K562 (cell line): ENCODE data around the gene COPS9. TPM values are rescaled to one million over a fixed set of nuclear protein-coding genes. Genes with fewer than 3 reads are reported as not detected.

Source experiments
- ATAC-seq: fragments of 200-7000 bp; cut with Tn5 transposase; 3 replicates; pipeline ENCODE4 v1.9.1; 2020; ENCODE audit warnings: moderate library complexity
- BruUV-seq: library from RNA; stranded (reverse); fragments of 400-500 nt; replicated peaks from 2 replicates; lab custom pipeline; 2021; lab: Mats Ljungman, UMichigan
- CTCF ChIA-PET: fragments of 300-600 bp; formaldehyde crosslinking; extraction: SDS; loops from one replicate; lab custom pipeline; 2021; ENCODE audit warnings: low intra/inter-chr PET ratio; lab: Yijun Ruan, JAX
- POLR2A ChIA-PET: fragments of 300-600, 350-650 bp; sonication (Branson Sonifier 250); formaldehyde crosslinking; extraction: SDS; loops from one replicate; lab custom pipeline; 2021; ENCODE audit warnings: antibody characterized with exemption, inconsistent platforms; lab: Yijun Ruan, JAX
- DNase-seq, 4 experiments: peaks; one replicate each; pipeline versions ENCODE4 v3.0.0 to v3.0.0-alpha.2; 2011 to 2018; ENCODE audit warnings: low spot score in 3 of 4, mixed read lengths in 3 of 4; ENCODE audit errors: extremely low read depth in 1 of 4
- FAIRE-seq: peaks from 2 replicates; lab custom pipeline; 2011; peaks lifted over from hg19 to GRCh38; lab: Jason Lieb, UNC
- H2AFZ ChIP-seq: 2 replicates; pipeline ENCODE4 v1.6.0; 2011; ENCODE audit warnings: low read depth, low read length, control low read depth, inconsistent platforms
- H3K27ac ChIP-seq: fragments of 200-600 bp; 3 replicates; pipeline ENCODE4 v1.8.0; 2011; ENCODE audit warnings: low read depth, mild to moderate bottlenecking, control low read depth, inconsistent platforms, low read length, moderate library complexity, mixed read lengths; ENCODE audit errors: extremely low read depth
- H3K27me3 ChIP-seq, 2 experiments: fragments of 300-600 bp in 1 of 2; 2 replicates in 1 of 2; 3 replicates in 1 of 2; pipeline versions ENCODE4 v1.6.0 to v1.8.0; 2011; ENCODE audit warnings: inconsistent platforms in 2 of 2, low read length in 2 of 2, mild to moderate bottlenecking in 1 of 2, mixed read lengths in 1 of 2, moderate library complexity in 1 of 2; ENCODE audit not compliant: control insufficient read depth in 2 of 2, insufficient read depth in 2 of 2
- H3K36me3 ChIP-seq: fragments of 300-600 bp; 3 replicates; pipeline ENCODE4 v1.8.0; 2011; ENCODE audit warnings: mild to moderate bottlenecking, low read length, inconsistent platforms; ENCODE audit not compliant: control insufficient read depth, insufficient read depth
- H3K4me1 ChIP-seq, 2 experiments: fragments of 200-600 bp in 1 of 2; replicated peaks in 1 of 2; 2 replicates in 1 of 2; 3 replicates in 1 of 2; pipeline versions ENCODE4 v1.5.1 to v1.8.0; 2011; ENCODE audit warnings: inconsistent platforms in 2 of 2, low read length in 2 of 2, mild to moderate bottlenecking in 1 of 2, mixed read lengths in 1 of 2, moderate library complexity in 1 of 2; ENCODE audit not compliant: control insufficient read depth in 2 of 2, insufficient read depth in 2 of 2
- H3K4me2 ChIP-seq: 2 replicates; pipeline ENCODE4 v1.6.1; 2011; ENCODE audit warnings: low read length, control low read depth, inconsistent platforms, mixed read lengths; ENCODE audit not compliant: insufficient read depth
- H3K4me3 ChIP-seq: fragments of 200-600 bp; sonication (generic), shearing (Covaris generic); 2 replicates; pipeline ENCODE4 v1.5.1; 2016; ENCODE audit warnings: control low read depth, inconsistent platforms
- H3K79me2 ChIP-seq: fragments of 200-600 bp; 3 replicates; pipeline ENCODE4 v1.8.0; 2011; ENCODE audit warnings: low read length, inconsistent platforms; ENCODE audit not compliant: control insufficient read depth, insufficient read depth
- H3K9ac ChIP-seq, 2 experiments: 2 replicates each; pipeline versions ENCODE4 v1.6.0 to v1.6.1; 2011; ENCODE audit warnings: low read depth in 2 of 2, low read length in 2 of 2, control low read depth in 1 of 2, inconsistent platforms in 1 of 2, mild to moderate bottlenecking in 1 of 2, mixed read lengths in 1 of 2; ENCODE audit not compliant: insufficient read depth in 1 of 2
- H3K9me1 ChIP-seq: one replicate; pipeline ENCODE4 v1.6.0; 2011; ENCODE audit warnings: inconsistent platforms, mild to moderate bottlenecking, low read length, moderate library complexity; ENCODE audit not compliant: control insufficient read depth, insufficient read depth
- H3K9me3 ChIP-seq: replicated peaks from 2 replicates; pipeline ENCODE4 v1.5.1; 2011; ENCODE audit warnings: low read depth, low read length, inconsistent platforms; ENCODE audit not compliant: control insufficient read depth, insufficient read depth
- H4K20me1 ChIP-seq: replicated peaks from 2 replicates; pipeline ENCODE4 v1.6.1; 2011; ENCODE audit warnings: low read length, inconsistent platforms, mixed read lengths; ENCODE audit not compliant: control insufficient read depth, insufficient read depth
- EGR1 ChIP-seq: fragments of 450-650 bp; conservative IDR thresholded peaks from 2 replicates; pipeline ENCODE4 v1.6.1; 2017; ENCODE audit warnings: mild to moderate bottlenecking
- ESRRA ChIP-seq: fragments of 450-650 bp; IDR thresholded peaks from 2 replicates; pipeline ENCODE4 v1.6.1; 2014; ENCODE audit warnings: low read depth, mild to moderate bottlenecking, moderate library complexity, borderline replicate concordance
- GABPB2 ChIP-seq: fragments of 250-450 bp; sonication (Bioruptor Pico); conservative IDR thresholded peaks from 2 replicates; pipeline ENCODE4 v1.5.1; 2021; ENCODE audit warnings: mild to moderate bottlenecking
- HMGN3 ChIP-seq: IDR thresholded peaks from 2 replicates; pipeline ENCODE4 v1.6.1; 2011; ENCODE audit warnings: borderline replicate concordance, low read depth, mild to moderate bottlenecking, mixed read lengths, low read length; ENCODE audit not compliant: insufficient read length; ENCODE audit errors: extremely low read depth
- SNIP1 ChIP-seq: fragments of 450-650 bp; IDR thresholded peaks from 2 replicates; pipeline ENCODE4 v1.7.1; 2017; ENCODE audit warnings: low read depth, mild to moderate bottlenecking
- THRA ChIP-seq: fragments of 450-650 bp; IDR thresholded peaks from 2 replicates; pipeline ENCODE4 v1.6.1; 2017; ENCODE audit warnings: mild to moderate bottlenecking, moderate library complexity
- ZNF165 ChIP-seq: fragments of 250-450 bp; sonication (Bioruptor Pico); IDR thresholded peaks from 2 replicates; pipeline ENCODE4 v1.4.0; 2020; ENCODE audit warnings: borderline replicate concordance
- ZNF445 ChIP-seq: fragments of 250-450 bp; sonication (Bioruptor Pico); IDR thresholded peaks from 2 replicates; pipeline ENCODE4 v1.4.0; 2020; ENCODE audit warnings: low read depth, mild to moderate bottlenecking, moderate library complexity
- WGBS: fragments of 100-300 bp; shearing (Covaris generic); methylation state at CpG from one replicate; pipeline ENCODE4 v1.1.6; 2016; ENCODE audit warnings: low coverage, mixed read lengths; ENCODE audit not compliant: insufficient coverage; ENCODE audit errors: missing lambda C conversion rate; 5-methylcytosine and 5-hydroxymethylcytosine counted together
- in situ Hi-C: fragments of 300-500 bp; cut with MboI; formaldehyde crosslinking; loops from 4 replicates; pipeline ENCODE4 v1.15.0; 2018; ENCODE audit warnings: inconsistent platforms, mixed read lengths
- intact Hi-C: fragments of 100-400 bp; cut with micrococcal nuclease; formaldehyde crosslinking; loops from 2 replicates; pipeline ENCODE4 v1.14.2; 2022
- polyA plus RNA-seq, 8 experiments: library from polyadenylated mRNA; depleted of rRNA in 4 of 8; stranded (reverse) in 5 of 8; unstranded in 3 of 8; fragments of >200 nt; fragmentation: Nextera tagmentation in 2 of 8; fragmentation: Illumina TruSeq in 1 of 8; extraction: Ambion mirVana in 2 of 8; extraction: Trizol in 1 of 8; gene quantifications; 2 replicates each; pipeline versions ENCODE4 v1.2.1 to v1.2.3, GENCODE V29; 2011 to 2014; ENCODE audit warnings: inconsistent platforms in 1 of 8, missing spikeins in 1 of 8
- total RNA-seq, 7 experiments: library from RNA; depleted of rRNA in 6 of 7; stranded (reverse); fragments of >200 nt in 6 of 7; fragmentation: Illumina TruSeq in 2 of 7; extraction: Trizol in 2 of 7; gene quantifications; 2 replicates each; pipeline versions ENCODE4 v1.2.1 to v1.2.3, GENCODE V29; 2011 to 2021; ENCODE audit warnings: low replicate concordance in 1 of 7

The COPS9 gene
- total and polyA plus RNA-seq, 9 of the 15 experiments (the other 6 are each of a cell fraction or from before 2014, with no cell fraction given), result 55.0 to 281 (median 99.9) TPM

- no peak for TF ChIP-seq ZNF165 (CRISPR knock-in tag)
- TF ChIP-seq ZNF445 (CRISPR knock-in tag), result no peak
- no peak for TF ChIP-seq EGR1
- TF ChIP-seq ESRRA, result no peak
These were observed 28.5 kb upstream of the COPS9 start (continued) for GRCh38 chr2:240164586-240164985.

DNA sequence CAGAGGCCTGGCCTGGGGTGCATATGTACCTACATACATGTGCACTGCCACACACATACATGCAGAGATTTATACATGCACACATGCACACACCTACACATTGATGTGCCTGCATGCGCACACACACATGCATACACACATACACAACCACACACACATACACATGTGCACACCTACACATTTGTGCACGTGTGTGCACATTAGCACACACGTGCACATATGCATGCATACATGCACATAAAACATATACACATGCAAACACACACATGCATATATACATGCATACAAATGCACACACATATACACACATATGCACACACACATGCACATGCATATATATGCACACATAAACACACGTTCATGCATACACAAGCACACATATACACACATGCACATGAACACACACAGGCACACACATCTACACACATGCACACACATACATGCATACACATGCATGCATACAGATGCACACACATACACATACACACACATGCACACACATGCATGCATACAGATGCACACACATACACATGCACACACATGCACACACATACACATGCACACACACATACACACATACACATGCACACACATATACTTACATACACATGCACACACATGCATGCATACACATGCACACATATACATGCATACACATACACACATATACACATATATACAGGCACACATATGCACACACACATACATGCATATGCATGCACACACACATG is 27.9 kb upstream of the COPS9 start:
- ATAC-seq (no peak), FAIRE-seq (no peak), DNase-seq (no peak)
- H3K9me3 ChIP-seq, result no peaks in the 10 kb centered on the region
- H3K27me3 ChIP-seq, result peaks cover 0 to 40% of the 10 kb centered on the region in 2 experiments; a peak in 3 of 5 replicates
- no peak overlapping the region for H3K27ac ChIP-seq
- H2AFZ ChIP-seq, result no peak overlapping the region
- intact Hi-C loops (no loop called here), in situ Hi-C loops (no loop called here)
- no peak overlapping the region for H3K4me2 ChIP-seq
- no peaks in the 10 kb centered on the region for H4K20me1 ChIP-seq
- 6% methylated on average over 3 of the region's 4 CpGs for WGBS
- H3K4me3 ChIP-seq, result no peak overlapping the region
- peaks cover 2% of the 10 kb centered on the region for H3K9me1 ChIP-seq
- H3K36me3 ChIP-seq, result no peaks in the 10 kb centered on the region
- no peaks in the 10 kb centered on the region for H3K79me2 ChIP-seq
- ChIA-PET CTCF (no interaction called here), POLR2A (no interaction called here)
- H3K4me1 ChIP-seq, result no peaks in the 10 kb centered on the region
- no peak overlapping the region for H3K9ac ChIP-seq
- TF ChIP-seq THRA, result no peak
- no peak for TF ChIP-seq GABPB2
- no peak for TF ChIP-seq HMGN3
- no peak for TF ChIP-seq SNIP1
- BruUV-seq, result no TSS peak
